Measurements from ENCODE around the gene RALGPS1. TPM values are rescaled to one million over a fixed set of nuclear protein-coding genes. Genes with fewer than 3 reads are reported as not detected.

Gene RALGPS1
- total RNA-seq, 2 donors from 2014 or later: 9.3 to 12.6 TPM

DNA sequence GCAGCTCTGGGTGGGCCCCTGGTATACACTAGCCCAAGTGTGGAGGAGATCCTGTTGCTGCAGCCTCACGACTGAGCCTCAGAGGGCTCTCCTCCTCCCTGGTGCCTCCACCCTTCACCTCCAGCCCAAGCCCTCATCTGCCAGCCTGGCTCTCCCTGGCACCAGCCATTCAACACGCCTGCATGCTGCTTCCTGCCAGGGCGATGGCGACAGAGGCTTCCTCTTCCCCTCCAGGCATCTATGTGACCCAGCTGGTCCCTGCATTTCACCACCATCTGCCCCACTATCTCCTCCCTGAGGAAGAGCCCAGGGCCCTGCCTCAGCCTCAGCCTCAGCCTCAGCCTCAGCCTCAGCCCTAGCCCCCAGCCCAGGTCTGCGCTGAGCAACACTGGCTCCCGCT lies 262.6 kb downstream of the RALGPS1 start:
- DNase-seq: no peak
- ATAC-seq: no peak
- Mint-ChIP-seq H3K36me3 (ENCODE audit: low read depth) (no peaks in the 10 kb centered on the region), H3K4me3 (no peak overlapping the region), H3K4me1 (no peaks in the 10 kb centered on the region), H3K27ac (no peak overlapping the region), H3K27me3 (no peaks in the 10 kb centered on the region)
- H3K9me3 ChIP-seq (ENCODE audit: control insufficient read depth, low read length, poor library complexity, severe bottlenecking): no peaks in the 10 kb centered on the region

GRCh38 chr9:127177665-127178265 lies 263.2 kb downstream of the RALGPS1 start:
- no peaks in the 10 kb centered on the region for H3K9me3 ChIP-seq (ENCODE audit: control insufficient read depth, low read length, poor library complexity, severe bottlenecking)
- no peak for DNase-seq
- no peaks in the 10 kb centered on the region for H3K36me3 Mint-ChIP-seq (ENCODE audit: low read depth)
- H3K27me3 Mint-ChIP-seq: no peaks in the 10 kb centered on the region
- H3K4me3 Mint-ChIP-seq: no peak overlapping the region
- no peak overlapping the region for H3K27ac Mint-ChIP-seq
- ATAC-seq: no peak
- no peaks in the 10 kb centered on the region for H3K4me1 Mint-ChIP-seq

DNA sequence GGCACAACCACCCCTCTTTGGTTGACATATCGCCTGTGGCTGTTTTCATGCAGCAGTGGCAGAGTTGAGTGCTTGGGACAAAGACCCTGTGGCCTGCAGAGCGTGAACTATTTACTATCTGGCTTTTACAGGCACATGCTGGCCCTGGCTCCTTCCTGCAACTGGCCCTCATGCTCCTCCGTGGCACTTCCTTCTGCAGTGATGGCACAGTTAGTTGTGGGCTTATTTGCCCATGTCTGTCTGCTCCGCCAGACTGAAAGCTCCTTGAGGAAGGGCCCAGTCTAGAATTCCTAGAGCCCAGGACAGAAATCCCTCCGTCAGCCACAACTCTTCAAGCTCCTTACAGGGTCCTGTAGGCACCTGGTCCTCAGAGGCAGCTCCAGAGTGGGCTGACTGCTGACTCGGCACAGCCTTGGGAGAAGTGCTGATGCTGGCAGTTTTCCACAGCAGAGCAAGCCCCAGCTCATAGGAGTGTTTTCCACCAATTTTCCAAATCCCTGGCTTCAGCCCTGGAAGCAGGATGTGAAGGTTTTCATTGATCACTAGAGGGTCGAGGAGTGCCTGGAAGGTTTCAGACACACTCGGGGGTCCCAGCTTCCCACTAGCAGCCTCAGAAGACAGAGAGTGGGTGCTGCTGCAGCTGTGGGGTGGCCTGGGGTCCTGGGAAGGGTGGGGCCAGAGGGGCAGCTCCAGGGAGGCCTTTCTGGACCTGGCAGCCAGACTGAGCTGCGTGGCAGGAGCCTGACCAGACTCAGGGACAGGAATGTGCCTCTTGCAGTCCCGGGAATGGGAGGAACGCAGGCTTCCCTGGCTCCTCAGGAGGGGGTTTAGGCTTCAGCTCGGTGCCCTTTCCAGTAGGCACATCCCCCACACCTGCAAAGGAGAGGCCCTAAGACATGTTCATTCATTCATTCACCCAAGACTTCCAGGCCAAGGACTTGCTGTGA lies 264.4 kb downstream of the RALGPS1 start:
- ATAC-seq: no peak
- no peak overlapping the region for H3K27ac Mint-ChIP-seq
- H3K36me3 Mint-ChIP-seq (ENCODE audit: low read depth): no peaks in the 10 kb centered on the region
- DNase-seq: no peak
- H3K27me3 Mint-ChIP-seq: no peaks in the 10 kb centered on the region
- no peaks in the 10 kb centered on the region for H3K4me1 Mint-ChIP-seq
- no peak overlapping the region for H3K4me3 Mint-ChIP-seq
- no peaks in the 10 kb centered on the region for H3K9me3 ChIP-seq (ENCODE audit: control insufficient read depth, low read length, poor library complexity, severe bottlenecking)

GRCh38 chr9:127179633-127180441 lies 265.3 kb downstream of the RALGPS1 start:
- H3K27ac Mint-ChIP-seq: no peak overlapping the region
- H3K4me1 Mint-ChIP-seq: no peaks in the 10 kb centered on the region
- H3K27me3 Mint-ChIP-seq: no peaks in the 10 kb centered on the region
- ATAC-seq (no peak), DNase-seq (no peak)
- no peaks in the 10 kb centered on the region for H3K9me3 ChIP-seq (ENCODE audit: control insufficient read depth, low read length, poor library complexity, severe bottlenecking)
- H3K36me3 Mint-ChIP-seq (ENCODE audit: low read depth): peaks cover 2% of the 10 kb centered on the region
- H3K4me3 Mint-ChIP-seq: no peak overlapping the region

DNA sequence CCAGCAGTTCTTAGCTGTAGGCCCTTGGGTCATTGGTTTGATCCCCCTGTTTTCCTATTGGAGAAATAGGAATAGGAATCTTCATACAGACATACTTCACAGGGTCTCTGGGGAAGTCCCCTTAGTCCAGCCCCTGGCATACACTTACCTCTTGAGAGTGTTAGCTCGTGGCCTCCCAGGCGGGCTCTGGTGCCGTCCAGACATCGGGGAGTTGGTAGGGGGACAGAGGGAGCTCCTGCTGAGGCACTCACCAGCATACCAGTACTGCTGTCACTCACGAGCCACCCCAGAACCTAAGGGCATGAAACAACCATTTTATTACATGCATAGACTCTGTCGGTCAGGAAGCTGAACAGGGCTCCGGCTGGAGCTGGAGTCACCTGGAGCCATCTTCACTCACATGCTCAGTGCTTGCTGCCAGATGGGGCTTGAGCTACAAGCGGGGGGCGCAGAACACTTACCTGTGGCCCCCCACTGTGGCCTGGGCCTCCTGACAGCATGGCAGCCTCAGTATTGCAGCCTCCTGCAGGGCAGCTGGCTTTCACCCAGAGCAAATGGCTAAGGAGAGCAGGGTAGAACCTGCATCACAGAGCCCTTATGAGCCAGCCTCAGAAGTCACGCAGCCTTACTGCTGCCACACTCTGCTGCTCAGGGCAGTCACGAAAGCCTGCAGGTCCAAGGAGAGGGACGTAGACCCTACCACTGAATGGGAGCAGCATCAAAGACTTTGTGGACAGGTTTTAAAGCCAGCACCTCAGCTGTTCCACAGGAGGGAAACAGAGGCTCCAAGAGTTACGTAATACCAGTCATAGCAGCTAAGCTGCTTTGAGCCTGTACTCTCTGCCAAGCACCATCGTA lies 266.1 kb downstream of the RALGPS1 start:
- DNase-seq (no peak), ATAC-seq (no peak)
- no peaks in the 10 kb centered on the region for H3K27me3 Mint-ChIP-seq
- no peak overlapping the region for H3K4me3 Mint-ChIP-seq
- no peaks in the 10 kb centered on the region for H3K9me3 ChIP-seq (ENCODE audit: control insufficient read depth, low read length, poor library complexity, severe bottlenecking)
- H3K4me1 Mint-ChIP-seq: no peaks in the 10 kb centered on the region
- no peak overlapping the region for H3K27ac Mint-ChIP-seq
- peaks cover 2% of the 10 kb centered on the region for H3K36me3 Mint-ChIP-seq (ENCODE audit: low read depth)

DNA sequence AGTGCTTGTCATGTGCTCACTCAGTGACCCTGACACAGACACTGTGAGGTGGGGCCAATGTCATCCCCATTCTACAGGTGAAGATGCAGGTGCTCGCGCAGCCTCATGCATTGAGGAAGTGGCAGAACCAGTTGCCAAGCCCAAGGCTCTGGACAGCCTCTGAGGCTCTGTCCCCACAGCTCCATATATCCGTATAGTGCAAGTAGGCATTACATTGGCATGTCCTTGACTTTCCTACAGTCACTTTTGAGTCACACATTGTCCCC lies 266.7 kb downstream of the RALGPS1 start:
- Mint-ChIP-seq H3K27me3 (no peaks in the 10 kb centered on the region), H3K4me1 (no peaks in the 10 kb centered on the region), H3K27ac (no peak overlapping the region), H3K36me3 (ENCODE audit: low read depth) (peaks cover 2% of the 10 kb centered on the region), H3K4me3 (no peak overlapping the region)
- DNase-seq: no peak
- H3K9me3 ChIP-seq (ENCODE audit: control insufficient read depth, low read length, poor library complexity, severe bottlenecking): no peaks in the 10 kb centered on the region
- ATAC-seq: no peak

- ATAC-seq (no peak), DNase-seq (no peak)
- Mint-ChIP-seq H3K4me1 (no peaks in the 10 kb centered on the region), H3K27ac (no peak overlapping the region), H3K4me3 (no peak overlapping the region), H3K36me3 (ENCODE audit: low read depth) (peaks cover 2% of the 10 kb centered on the region), H3K27me3 (no peaks in the 10 kb centered on the region)
- no peaks in the 10 kb centered on the region for H3K9me3 ChIP-seq (ENCODE audit: control insufficient read depth, low read length, poor library complexity, severe bottlenecking)
These were observed 267.1 kb downstream of the RALGPS1 start for GRCh38 chr9:127181595-127182190.

DNA sequence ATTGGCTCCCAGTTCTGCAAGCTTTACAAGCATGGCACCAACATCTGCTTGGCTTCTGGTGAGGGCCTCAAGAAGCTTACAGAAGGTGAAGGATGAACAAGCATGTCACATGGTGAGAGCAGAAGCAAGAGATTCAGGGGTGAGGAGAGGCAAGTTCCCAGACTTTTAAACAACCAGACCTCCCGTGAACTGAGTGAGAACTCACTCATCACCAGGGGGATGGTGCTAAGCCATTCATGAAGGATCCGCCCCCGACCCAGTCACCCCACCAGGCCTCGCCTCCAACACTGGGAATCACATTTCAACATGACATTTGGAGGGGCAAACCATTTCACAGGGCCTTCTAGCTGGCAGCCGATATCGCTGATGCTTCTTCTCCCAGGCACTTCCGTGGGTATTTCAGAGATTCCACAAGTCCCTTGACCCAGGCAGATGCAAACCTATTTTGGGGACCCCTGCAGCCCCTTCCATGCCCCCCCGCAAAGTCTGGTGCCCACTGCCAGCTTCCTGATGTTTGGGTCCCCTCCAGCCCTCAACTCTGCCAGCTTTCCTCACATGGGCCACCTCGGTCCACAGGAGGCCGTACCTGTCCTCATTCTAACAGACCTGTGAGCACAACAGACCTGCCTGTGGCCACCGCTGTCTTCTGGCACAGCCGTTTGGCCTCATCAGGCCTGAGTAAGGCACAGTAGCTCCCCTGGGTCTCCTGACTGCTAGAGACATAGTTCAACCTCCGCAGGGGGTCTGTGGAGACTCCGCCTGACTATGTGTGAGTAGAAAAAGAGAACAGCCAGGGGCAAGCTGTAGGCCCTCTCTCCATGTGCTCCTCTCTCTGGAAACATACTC lies 268.5 kb downstream of the RALGPS1 start:
- Mint-ChIP-seq H3K4me1 (no peaks in the 10 kb centered on the region), H3K4me3 (no peak overlapping the region)

DNA sequence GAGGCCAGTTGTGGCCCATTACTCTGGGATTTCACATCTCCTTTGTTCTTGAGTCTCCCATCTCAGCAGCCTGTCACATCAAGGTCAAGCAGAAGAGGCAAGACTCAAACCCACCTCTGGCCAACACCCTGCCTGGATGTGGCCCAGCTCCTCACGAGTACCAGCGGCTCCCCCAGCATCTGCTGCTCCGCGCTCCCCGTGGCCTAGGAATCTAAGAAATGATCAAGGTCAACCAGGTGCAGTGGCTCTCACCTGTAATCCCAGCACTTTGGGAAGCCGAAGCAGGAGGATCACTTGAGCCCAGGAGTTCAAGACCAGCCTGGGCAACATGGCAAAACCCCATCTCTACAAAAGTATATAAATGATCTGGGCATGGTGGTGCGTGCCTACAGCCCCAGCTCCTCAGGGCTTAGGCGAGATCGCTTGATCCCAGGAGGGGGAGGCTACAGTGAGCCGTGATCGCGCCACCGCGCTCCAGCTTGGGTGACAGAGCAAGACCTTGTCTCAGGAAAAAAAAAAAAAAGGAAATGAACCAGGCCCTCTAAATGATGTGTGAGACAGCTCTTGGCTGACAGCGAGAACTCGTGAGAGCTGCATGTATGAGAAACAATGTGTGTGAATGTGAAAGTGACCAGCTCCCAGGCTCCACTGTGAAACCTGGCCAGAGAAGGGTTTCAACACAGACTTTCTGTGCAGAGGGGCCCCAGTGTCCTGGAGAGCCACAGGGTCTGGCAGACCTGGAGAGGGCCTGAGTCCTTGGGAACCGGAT lies 269.4 kb downstream of the RALGPS1 start:
- DNase-seq: no peak
- H3K9me3 ChIP-seq (ENCODE audit: control insufficient read depth, low read length, poor library complexity, severe bottlenecking): no peaks in the 10 kb centered on the region
- Mint-ChIP-seq H3K4me1 (no peaks in the 10 kb centered on the region), H3K4me3 (no peak overlapping the region), H3K27me3 (no peaks in the 10 kb centered on the region), H3K36me3 (ENCODE audit: low read depth) (peaks cover 2% of the 10 kb centered on the region), H3K27ac (peak overlapping the region; percentile 49)
- ATAC-seq: no peak

More for the DNA sequence above, 268.5 kb downstream of the RALGPS1 start:
- ATAC-seq (no peak), DNase-seq (no peak)
- peaks cover 2% of the 10 kb centered on the region for H3K36me3 Mint-ChIP-seq (ENCODE audit: low read depth)
- H3K9me3 ChIP-seq (ENCODE audit: control insufficient read depth, low read length, poor library complexity, severe bottlenecking): no peaks in the 10 kb centered on the region
- H3K27me3 Mint-ChIP-seq: no peaks in the 10 kb centered on the region
- peak overlapping the region; percentile 49 for H3K27ac Mint-ChIP-seq

- H3K4me3 Mint-ChIP-seq: no peak overlapping the region
- H3K9me3 ChIP-seq (ENCODE audit: control insufficient read depth, low read length, poor library complexity, severe bottlenecking): no peaks in the 10 kb centered on the region
- no peak overlapping the region for H3K27ac Mint-ChIP-seq
- ATAC-seq (no peak), DNase-seq (no peak)
- H3K4me1 Mint-ChIP-seq: no peaks in the 10 kb centered on the region
- peaks cover 2% of the 10 kb centered on the region for H3K36me3 Mint-ChIP-seq (ENCODE audit: low read depth)
- no peaks in the 10 kb centered on the region for H3K27me3 Mint-ChIP-seq
These were observed 270.1 kb downstream of the RALGPS1 start for GRCh38 chr9:127184641-127185040.

DNA sequence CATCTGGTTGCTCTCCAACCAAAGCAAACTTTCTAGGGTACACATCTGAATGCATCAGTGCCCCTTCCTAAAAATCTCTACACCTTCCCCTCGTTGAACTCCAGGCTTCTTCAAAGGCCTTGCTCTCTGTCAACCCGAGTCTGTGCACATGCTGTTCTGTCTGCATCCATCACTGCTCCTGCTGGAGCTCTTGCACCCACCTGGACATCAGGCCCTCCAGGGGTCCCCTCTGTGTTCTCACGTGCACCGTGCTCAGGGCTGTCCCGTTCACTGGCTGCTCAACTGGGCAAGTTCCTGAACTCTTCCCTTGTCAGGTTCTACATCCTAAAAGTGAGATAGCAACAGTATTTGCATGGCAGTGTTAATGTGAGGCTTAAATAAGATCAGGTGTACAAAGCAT lies 270.6 kb downstream of the RALGPS1 start:
- Mint-ChIP-seq H3K27me3 (no peaks in the 10 kb centered on the region), H3K4me1 (no peaks in the 10 kb centered on the region), H3K36me3 (ENCODE audit: low read depth) (peaks cover 2% of the 10 kb centered on the region), H3K27ac (no peak overlapping the region), H3K4me3 (no peak overlapping the region)
- no peak for DNase-seq
- no peaks in the 10 kb centered on the region for H3K9me3 ChIP-seq (ENCODE audit: control insufficient read depth, low read length, poor library complexity, severe bottlenecking)
- no peak for ATAC-seq

Measured in T-helper 17 cell (primary cell).